DOHH2 (cell line): Measurements from ENCODE around the gene ISLR2.
"Not testable (repeated sequence)": the region's sequence is repeated elsewhere in the genome, so short reads cannot be mapped to it uniquely, and the experiment has no call there.

Experiments used
- H3F3A ChIP-seq: fragments of 200-600 bp; sonication (generic), shearing (Covaris generic); 2 replicates; pipeline ENCODE4 v1.6.0; 2016; ENCODE audit warnings: antibody characterized with exemption, mild to moderate bottlenecking; ENCODE audit not compliant: control insufficient read depth, insufficient read depth
- H3K27ac ChIP-seq: fragments of 200-600 bp; sonication (generic); 2 replicates; pipeline ENCODE4 v1.5.1; 2014; ENCODE audit warnings: low read depth, mild to moderate bottlenecking, low read length, moderate library complexity
- H3K27me3 ChIP-seq: fragments of 200-600 bp; sonication (generic); 2 replicates; pipeline ENCODE4 v1.6.1; 2014; ENCODE audit warnings: mild to moderate bottlenecking, low read length, mixed read lengths; ENCODE audit not compliant: control insufficient read depth
- H3K36me3 ChIP-seq: fragments of 200-600 bp; sonication (generic); 2 replicates; pipeline ENCODE4 v1.6.1; 2014; ENCODE audit warnings: mild to moderate bottlenecking, low read length, moderate library complexity, mixed read lengths; ENCODE audit not compliant: control insufficient read depth
- H3K4me1 ChIP-seq: fragments of 200-600 bp; sonication (generic); 2 replicates; pipeline ENCODE4 v1.6.1; 2014; ENCODE audit warnings: mild to moderate bottlenecking, low read length, mixed read lengths; ENCODE audit not compliant: control insufficient read depth
- H3K4me2 ChIP-seq: fragments of 200-600 bp; sonication (generic); 2 replicates; pipeline ENCODE4 v1.6.0; 2014; ENCODE audit warnings: mild to moderate bottlenecking, low read length, moderate library complexity
- H3K4me3 ChIP-seq: fragments of 200-600 bp; sonication (generic); 2 replicates; pipeline ENCODE4 v1.5.1; 2014; ENCODE audit warnings: mild to moderate bottlenecking, low read length, mixed read lengths
- H3K79me2 ChIP-seq: fragments of 200-600 bp; sonication (generic); 2 replicates; pipeline ENCODE4 v1.6.1; 2014; ENCODE audit warnings: mild to moderate bottlenecking, low read length, mixed read lengths; ENCODE audit not compliant: control insufficient read depth
- H3K9me2 ChIP-seq: fragments of 200-600 bp; sonication (generic); replicated peaks from 2 replicates; pipeline ENCODE4 v1.6.1; 2014; ENCODE audit warnings: mild to moderate bottlenecking, low read length, mixed read lengths; ENCODE audit not compliant: control insufficient read depth
- H3K9me3 ChIP-seq: fragments of 200-600 bp; sonication (generic); 2 replicates; pipeline ENCODE4 v1.6.1; 2014; ENCODE audit warnings: antibody characterized with exemption, low read length, mixed read lengths; ENCODE audit not compliant: control insufficient read depth, insufficient read depth
- H4K20me1 ChIP-seq: fragments of 200-600 bp; sonication (generic); 2 replicates; pipeline ENCODE4 v1.6.0; 2014; ENCODE audit warnings: low read depth, mild to moderate bottlenecking, antibody characterized with exemption, low read length, moderate library complexity; ENCODE audit not compliant: control insufficient read depth, insufficient read depth
- CTCF ChIP-seq: fragments of 200-600 bp; sonication (generic); IDR thresholded peaks from one replicate; pipeline ENCODE4 v1.5.1; 2014; ENCODE audit warnings: antibody characterized with exemption, mild to moderate bottlenecking, low read depth, low read length; ENCODE audit not compliant: poor library complexity, severe bottlenecking
- EZH2phosphoT487 ChIP-seq: fragments of 200-600 bp; sonication (generic); IDR thresholded peaks from 2 replicates; pipeline ENCODE4 v1.6.1; 2017; ENCODE audit warnings: borderline replicate concordance, mild to moderate bottlenecking, antibody characterized with exemption, low read length, moderate library complexity, mixed read lengths

The ISLR2 gene

GRCh38 chr15:74130155-74130848 is at the start of gene ISLR2:
Gene ISLR2 (plus strand): TSS chr15:74130586. CDS start chr15:74132755, 2,169 bp downstream.
- Histone ChIP-seq H3K9me2 (no peaks in the 10 kb centered on the region), H3K4me3 (no peak within 1 kb of the TSS), H3K4me2 (no peak within 1 kb of the TSS), H3K9me3 (no peaks in the 10 kb centered on the region), H3K36me3 (no peaks in the 10 kb centered on the region), H3K4me1 (no peaks in the 10 kb centered on the region), H3F3A (no peaks in the 10 kb centered on the region), H3K27me3 (peaks cover 18% of the 10 kb centered on the region), H3K27ac (no peak within 1 kb of the TSS), H4K20me1 (no peaks in the 10 kb centered on the region; the same call in 1 of the 2 replicates), H3K79me2 (no peaks in the 10 kb centered on the region)
- TF ChIP-seq EZH2phosphoT487 (no peak), CTCF (no peak)

- not testable (repeated sequence) for H3K79me2 ChIP-seq, H3K27ac ChIP-seq, H3K4me1 ChIP-seq, H3K4me3 ChIP-seq, H3K36me3 ChIP-seq, H3K27me3 ChIP-seq, H3F3A ChIP-seq, H4K20me1 ChIP-seq, H3K9me2 ChIP-seq, H3K9me3 ChIP-seq, H3K4me2 ChIP-seq
Measured at GRCh38 chr15:74082450-74082849, 47.9 kb upstream of the ISLR2 start, which contains the start of gene GOLGA6A. Gene GOLGA6A (minus strand): TSS chr15:74082550. CDS start chr15:74082509, 41 bp downstream.

- not testable (repeated sequence) for H3K4me3 ChIP-seq, H3K9me2 ChIP-seq, H3K4me2 ChIP-seq, H3K27ac ChIP-seq, H3K27me3 ChIP-seq, H3K36me3 ChIP-seq, H4K20me1 ChIP-seq, H3F3A ChIP-seq, H3K4me1 ChIP-seq, H3K9me3 ChIP-seq, H3K79me2 ChIP-seq
Measured at GRCh38 chr15:74094567-74094966, 35.8 kb upstream of the ISLR2 start.

GRCh38 chr15:74095610-74096009 is 34.8 kb upstream of the ISLR2 start:
- not testable (repeated sequence) for H4K20me1 ChIP-seq, H3K9me3 ChIP-seq, H3K27ac ChIP-seq, H3K4me2 ChIP-seq, H3K4me1 ChIP-seq, H3K27me3 ChIP-seq, H3K36me3 ChIP-seq, H3K9me2 ChIP-seq, H3F3A ChIP-seq, H3K79me2 ChIP-seq, H3K4me3 ChIP-seq

- H3K27me3 ChIP-seq, H3K4me2 ChIP-seq, H3F3A ChIP-seq, H3K79me2 ChIP-seq, H3K27ac ChIP-seq, H3K9me3 ChIP-seq, H3K36me3 ChIP-seq, H3K9me2 ChIP-seq, H3K4me1 ChIP-seq, H4K20me1 ChIP-seq, H3K4me3 ChIP-seq: not testable (repeated sequence)
Measured at GRCh38 chr15:74096753-74097474, 33.5 kb upstream of the ISLR2 start.

- H4K20me1 ChIP-seq, H3K9me3 ChIP-seq, H3K79me2 ChIP-seq, H3K36me3 ChIP-seq, H3K27ac ChIP-seq, H3K4me1 ChIP-seq, H3K9me2 ChIP-seq, H3F3A ChIP-seq, H3K27me3 ChIP-seq: not testable (repeated sequence)
- H3K4me2 ChIP-seq, result 0 out of 2 replicates have a peak overlapping the region, but pooled peaks have one; percentile 21
- H3K4me3 ChIP-seq, result peak overlapping the region; percentile 44; the same call in 1 of the 2 replicates
Measured at GRCh38 chr15:74099963-74100733, 30.2 kb upstream of the ISLR2 start.
